ENCODE results near the gene ULK4.

The ULK4 gene

GRCh38 chr3:41519746-41520145, 442.2 kb downstream of the ULK4 start:
- in situ Hi-C loops (cut with HindIII; ENCODE audit: low sequenced_read_pairs) = no loop called here

GRCh38 chr3:41518626-41519025, 443.3 kb downstream of the ULK4 start:
- in situ Hi-C loops (cut with HindIII; ENCODE audit: low sequenced_read_pairs) = no loop called here

GRCh38 chr3:41508063-41508696, 453.7 kb downstream of the ULK4 start:
- in situ Hi-C loops (cut with HindIII; ENCODE audit: low sequenced_read_pairs) = no loop called here

GRCh38 chr3:41507336-41508062, 454.4 kb downstream of the ULK4 start:
- in situ Hi-C loops (cut with HindIII; ENCODE audit: low sequenced_read_pairs) = no loop called here

- in situ Hi-C loops (cut with HindIII; ENCODE audit: low sequenced_read_pairs) = no loop called here
Observed at GRCh38 chr3:41503998-41504623, 457.8 kb downstream of the ULK4 start.

- in situ Hi-C loops (cut with HindIII; ENCODE audit: low sequenced_read_pairs) = no loop called here
Observed at GRCh38 chr3:41502481-41502880, 459.4 kb downstream of the ULK4 start.

GRCh38 chr3:41502023-41502422, 459.9 kb downstream of the ULK4 start:
- in situ Hi-C loops (cut with HindIII; ENCODE audit: low sequenced_read_pairs) = no loop called here

- in situ Hi-C loops (cut with HindIII; ENCODE audit: low sequenced_read_pairs) = no loop called here
Observed at GRCh38 chr3:41498847-41499246, 463.1 kb downstream of the ULK4 start.

GRCh38 chr3:41490360-41490759, 471.5 kb downstream of the ULK4 start:
- in situ Hi-C loops (cut with HindIII; ENCODE audit: low sequenced_read_pairs) = no loop called here

- in situ Hi-C loops (cut with HindIII; ENCODE audit: low sequenced_read_pairs) = no loop called here
Observed at GRCh38 chr3:41489231-41489630, 472.7 kb downstream of the ULK4 start.

- in situ Hi-C loops (cut with HindIII; ENCODE audit: low sequenced_read_pairs) = no loop called here
Observed at GRCh38 chr3:41488501-41488900, 473.4 kb downstream of the ULK4 start.

GRCh38 chr3:41485484-41485883, 476.4 kb downstream of the ULK4 start:
- in situ Hi-C loops (cut with HindIII; ENCODE audit: low sequenced_read_pairs) = no loop called here

- in situ Hi-C loops (cut with HindIII; ENCODE audit: low sequenced_read_pairs) = no loop called here
Observed at GRCh38 chr3:41482134-41482533, 479.8 kb downstream of the ULK4 start.

- in situ Hi-C loops (cut with HindIII; ENCODE audit: low sequenced_read_pairs) = loop anchor here (5.0 kb wide), 1 partner anchor 49 kb away; no protein-coding TSS in a partner anchor
Observed at GRCh38 chr3:41478278-41478677, 483.6 kb downstream of the ULK4 start.

- in situ Hi-C loops (cut with HindIII; ENCODE audit: low sequenced_read_pairs) = loop anchor here (5.0 kb wide), 1 partner anchor 50 kb away; no protein-coding TSS in a partner anchor
Observed at GRCh38 chr3:41477399-41478014, 484.4 kb downstream of the ULK4 start.

GRCh38 chr3:41469083-41469482, 492.8 kb downstream of the ULK4 start:
- in situ Hi-C loops (cut with HindIII; ENCODE audit: low sequenced_read_pairs) = no loop called here

- in situ Hi-C loops (cut with HindIII; ENCODE audit: low sequenced_read_pairs) = no loop called here
Observed at GRCh38 chr3:41467481-41467880, 494.4 kb downstream of the ULK4 start.

- in situ Hi-C loops (cut with HindIII; ENCODE audit: low sequenced_read_pairs) = no loop called here
Observed at GRCh38 chr3:41464858-41465257, 497.0 kb downstream of the ULK4 start.

GRCh38 chr3:41464401-41464800, 497.5 kb downstream of the ULK4 start:
- in situ Hi-C loops (cut with HindIII; ENCODE audit: low sequenced_read_pairs) = no loop called here

- in situ Hi-C loops (cut with HindIII; ENCODE audit: low sequenced_read_pairs) = no loop called here
Observed at GRCh38 chr3:41462103-41462691, 499.7 kb downstream of the ULK4 start.

GRCh38 chr3:41460736-41461135, 501.2 kb downstream of the ULK4 start:
- in situ Hi-C loops (cut with HindIII; ENCODE audit: low sequenced_read_pairs) = no loop called here

All from endothelial cell of hepatic sinusoid (primary cell).